ENCODE measurements around the gene GNAL.
"Not testable (repeated sequence)": the region's sequence is repeated elsewhere in the genome, so short reads cannot be mapped to it uniquely, and the experiment has no call there.

GNAL gene

GRCh38 chr18:11877497-11878135, 188.6 kb downstream of the GNAL start:
- DNase-seq (ENCODE audit: low read depth) = no peak

- no peak for DNase-seq (ENCODE audit: low read depth)
Measured at GRCh38 chr18:11880586-11881304, 191.7 kb downstream of the GNAL start.

GRCh38 chr18:11882636-11883035, 193.6 kb downstream of the GNAL start:
- DNase-seq (ENCODE audit: low read depth) = no peak

GRCh38 chr18:11883153-11883552, 194.1 kb downstream of the GNAL start:
- no peak for DNase-seq (ENCODE audit: low read depth)

- DNase-seq (ENCODE audit: low read depth) = no peak
Measured at GRCh38 chr18:11884396-11885030, 195.4 kb downstream of the GNAL start.

- DNase-seq (ENCODE audit: low read depth) = no peak
Measured at GRCh38 chr18:11885278-11885947, 196.3 kb downstream of the GNAL start.

- DNase-seq (ENCODE audit: low read depth) = no peak
Measured at GRCh38 chr18:11886577-11887110, 197.6 kb downstream of the GNAL start.

- DNase-seq (ENCODE audit: low read depth) = no peak
Measured at GRCh38 chr18:11887328-11888128, 198.5 kb downstream of the GNAL start.

- no peak for DNase-seq (ENCODE audit: low read depth)
Measured at GRCh38 chr18:11888726-11889125, 199.7 kb downstream of the GNAL start.

GRCh38 chr18:11889284-11889683, 200.2 kb downstream of the GNAL start:
- DNase-seq (ENCODE audit: low read depth) = no peak

GRCh38 chr18:11891737-11892136, 202.7 kb downstream of the GNAL start:
- no peak for DNase-seq (ENCODE audit: low read depth)

- DNase-seq (ENCODE audit: low read depth) = not testable (repeated sequence)
Measured at GRCh38 chr18:11892438-11892837, 203.4 kb downstream of the GNAL start.

- DNase-seq (ENCODE audit: low read depth) = no peak
Measured at GRCh38 chr18:11897781-11898180, 208.7 kb downstream of the GNAL start.

- DNase-seq (ENCODE audit: low read depth) = no peak
Measured at GRCh38 chr18:11899063-11899462, 210.0 kb downstream of the GNAL start.

GRCh38 chr18:11901826-11902438, 212.9 kb downstream of the GNAL start:
- DNase-seq (ENCODE audit: low read depth) = no peak

GRCh38 chr18:11902522-11903292, 213.6 kb downstream of the GNAL start:
- DNase-seq (ENCODE audit: low read depth) = no peak

- no peak for DNase-seq (ENCODE audit: low read depth)
Measured at GRCh38 chr18:11905613-11906012, 216.5 kb downstream of the GNAL start.

- no peak for DNase-seq (ENCODE audit: low read depth)
Measured at GRCh38 chr18:11906176-11906575, 217.1 kb downstream of the GNAL start.

GRCh38 chr18:11906926-11907874, 218.1 kb downstream of the GNAL start:
- no peak for DNase-seq (ENCODE audit: low read depth)
